ENCODE results near the gene PEX5L.

Gene PEX5L

DNA sequence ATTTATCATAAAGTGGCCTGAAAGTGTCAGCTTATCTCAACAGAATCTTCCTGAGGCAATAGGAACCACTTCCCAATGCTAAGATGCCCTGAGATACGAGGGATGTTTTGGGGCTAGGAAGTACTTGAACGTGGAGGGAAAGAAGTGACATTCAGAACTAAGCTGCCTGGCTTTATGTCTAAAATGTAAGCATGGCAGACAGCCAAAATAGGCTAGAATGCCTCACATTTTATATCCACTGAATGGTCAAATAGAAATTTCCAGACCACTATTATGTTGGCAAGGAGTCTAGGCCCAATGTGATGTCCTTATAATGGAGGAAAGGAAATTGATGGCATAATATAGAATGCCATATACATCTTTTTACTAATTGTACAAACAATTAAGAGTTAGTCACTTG is 154.9 kb downstream of the PEX5L start:
- DNase-seq, result no peak
- TF ChIP-seq POLR2A (IDR thresholded peaks at IDR 0.05; ENCODE audit: low read length), result no peak
- no peak for TF ChIP-seq GATA1 (IDR thresholded peaks at IDR 0.05; ENCODE audit: low read depth, low read length)

DNA sequence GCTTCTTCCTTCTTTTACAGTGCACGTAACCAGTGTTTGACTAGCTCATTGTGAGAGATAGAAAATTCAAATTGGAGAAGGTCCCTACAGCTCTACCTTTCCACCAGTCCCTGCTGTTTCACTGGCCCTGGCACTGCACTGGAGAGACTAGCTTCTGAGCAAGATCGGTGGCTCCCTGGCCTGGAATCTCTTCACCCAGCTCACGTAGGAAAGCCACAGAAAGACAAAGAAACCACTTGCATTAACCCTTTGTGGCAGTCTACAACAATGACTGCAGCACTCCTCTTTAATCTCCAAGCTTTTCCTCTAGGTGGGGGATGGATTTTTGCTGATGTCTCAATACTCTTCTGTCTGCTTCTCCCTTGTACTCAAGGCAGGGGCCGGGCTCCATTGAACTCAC is 155.9 kb downstream of the PEX5L start:
- TF ChIP-seq POLR2A (IDR thresholded peaks at IDR 0.05; ENCODE audit: low read length), result no peak
- no peak for TF ChIP-seq GATA1 (IDR thresholded peaks at IDR 0.05; ENCODE audit: low read depth, low read length)
- no peak for DNase-seq

DNA sequence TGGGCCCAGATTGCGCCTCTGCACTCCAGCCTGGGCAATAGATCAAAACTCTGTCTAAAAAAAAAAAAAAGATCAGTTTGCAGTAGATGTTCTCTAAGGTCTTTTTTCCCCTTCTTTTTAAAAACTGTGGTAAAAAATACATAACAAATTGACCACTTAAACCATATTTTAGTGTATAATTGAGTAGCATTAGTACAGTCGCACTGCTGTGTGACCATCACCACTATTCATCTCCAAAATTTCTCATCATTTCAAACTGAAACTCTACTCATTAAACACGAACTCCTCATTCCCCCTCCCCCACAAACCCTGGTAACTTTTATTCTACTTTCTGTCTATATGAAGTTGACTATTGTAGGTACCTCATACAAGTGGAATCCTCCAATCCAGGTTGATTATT is 160.3 kb downstream of the PEX5L start:
- DNase-seq, result no peak
- TF ChIP-seq GATA1 (IDR thresholded peaks at IDR 0.05; ENCODE audit: low read depth, low read length), result no peak

DNA sequence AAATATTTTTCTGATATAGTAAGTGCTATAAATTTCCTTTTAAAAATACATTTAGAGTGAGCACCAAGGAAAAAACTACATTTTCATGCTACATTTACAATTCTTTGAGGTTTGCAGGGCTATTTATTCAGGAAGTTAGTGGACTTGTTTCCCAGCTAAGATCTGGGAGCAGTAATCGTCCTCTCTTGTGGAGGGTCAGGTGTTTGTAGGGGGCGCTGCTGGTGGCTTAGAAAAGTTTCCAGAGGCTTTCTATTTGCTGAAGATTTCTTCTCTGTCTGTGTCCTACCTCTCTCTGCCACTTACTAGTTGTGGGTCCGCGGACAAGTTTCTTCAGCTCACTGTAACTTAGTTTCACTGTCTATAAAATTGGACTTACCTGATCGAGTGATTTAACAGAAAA is 163.9 kb downstream of the PEX5L start:
- no peak for TF ChIP-seq POLR2A (IDR thresholded peaks at IDR 0.05; ENCODE audit: low read length)
- TF ChIP-seq GATA1 (IDR thresholded peaks at IDR 0.05; ENCODE audit: low read depth, low read length), result no peak
- DNase-seq, result no peak

- no peak for DNase-seq
Measured at GRCh38 chr3:179871782-179872181, 165.0 kb downstream of the PEX5L start.

GRCh38 chr3:179868715-179869114 is 168.0 kb downstream of the PEX5L start:
- TF ChIP-seq GATA1 (IDR thresholded peaks at IDR 0.05; ENCODE audit: low read depth, low read length), result no peak
- no peak for TF ChIP-seq POLR2A (IDR thresholded peaks at IDR 0.05; ENCODE audit: low read length)
- no peak for DNase-seq

More at GRCh38 chr3:179871782-179872181, 165.0 kb downstream of the PEX5L start:
- TF ChIP-seq POLR2A (IDR thresholded peaks at IDR 0.05; ENCODE audit: low read length) (no peak), GATA1 (IDR thresholded peaks at IDR 0.05; ENCODE audit: low read depth, low read length) (no peak)

- TF ChIP-seq GATA1 (IDR thresholded peaks at IDR 0.05; ENCODE audit: low read depth, low read length) (no peak), POLR2A (IDR thresholded peaks at IDR 0.05; ENCODE audit: low read length) (no peak)
- no peak for DNase-seq
Measured at GRCh38 chr3:179867961-179868360, 168.8 kb downstream of the PEX5L start.

GRCh38 chr3:179865861-179866505 is 170.8 kb downstream of the PEX5L start:
- no peak for DNase-seq
- TF ChIP-seq GATA1 (IDR thresholded peaks at IDR 0.05; ENCODE audit: low read depth, low read length) (no peak), POLR2A (IDR thresholded peaks at IDR 0.05; ENCODE audit: low read length) (no peak)

DNA sequence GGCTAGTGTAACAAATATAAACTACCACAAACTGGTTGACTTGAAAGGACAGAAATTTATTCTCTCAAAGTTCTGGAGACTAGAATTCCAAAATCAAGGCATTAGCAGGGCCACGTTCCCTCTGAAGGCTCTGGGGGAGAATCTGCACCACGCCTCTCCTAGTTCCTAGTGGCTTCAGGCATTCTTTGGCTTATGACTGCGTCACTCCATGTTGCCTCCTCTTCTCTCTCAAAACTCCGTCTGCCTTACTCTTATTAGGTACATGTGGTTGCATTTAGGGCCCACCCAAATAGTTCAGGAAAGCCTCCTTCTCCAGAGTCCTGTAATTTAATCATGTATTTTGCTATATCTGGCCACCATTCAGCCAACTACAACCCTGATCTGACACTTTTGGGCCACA is 174.8 kb downstream of the PEX5L start:
- TF ChIP-seq POLR2A (IDR thresholded peaks at IDR 0.05; ENCODE audit: low read length) (no peak), GATA1 (IDR thresholded peaks at IDR 0.05; ENCODE audit: low read depth, low read length) (no peak)
- no peak for DNase-seq

GRCh38 chr3:179861292-179861691 is 175.4 kb downstream of the PEX5L start:
- no peak for DNase-seq
- TF ChIP-seq GATA1 (IDR thresholded peaks at IDR 0.05; ENCODE audit: low read depth, low read length), result no peak
- no peak for TF ChIP-seq POLR2A (IDR thresholded peaks at IDR 0.05; ENCODE audit: low read length)

DNA sequence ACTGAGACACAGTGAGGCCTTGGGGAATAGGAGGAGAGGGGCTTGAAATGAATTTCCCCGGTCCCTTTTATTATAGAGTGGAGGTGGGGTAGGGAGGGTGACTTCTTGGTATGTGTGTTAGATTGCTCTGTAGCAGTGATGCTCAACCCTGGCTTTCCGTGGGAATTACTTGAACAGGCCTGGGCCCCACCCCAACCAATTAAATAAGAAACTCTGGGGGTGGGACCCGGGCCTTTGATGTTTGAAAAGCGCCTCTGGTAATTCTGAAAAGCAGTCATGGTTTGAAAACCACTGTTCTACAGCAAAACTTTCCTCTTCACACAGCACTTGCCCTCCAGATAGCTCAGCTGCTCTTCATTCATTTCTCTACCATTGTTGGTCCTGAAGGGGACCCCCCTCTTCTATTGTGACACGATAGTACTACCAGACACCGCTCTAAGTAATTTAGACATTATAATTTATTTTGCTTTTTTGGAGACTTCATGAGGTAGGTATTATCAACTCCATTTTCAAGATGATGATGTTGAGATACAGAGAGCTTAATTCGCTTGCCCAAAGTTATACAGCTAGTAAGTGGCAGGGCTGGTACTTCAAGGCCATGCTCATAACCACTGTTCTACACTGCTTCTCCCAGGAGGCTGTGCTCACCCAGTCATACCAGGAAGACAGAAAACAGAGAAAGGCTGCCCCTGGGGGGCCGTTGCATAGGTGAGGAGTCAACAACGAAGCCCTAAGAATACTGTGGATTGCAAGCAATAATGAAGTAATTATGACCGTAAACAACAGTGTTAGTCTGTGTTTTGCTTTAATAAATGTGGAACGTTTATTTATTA is 176.2 kb downstream of the PEX5L start:
- no peak for TF ChIP-seq GATA1 (IDR thresholded peaks at IDR 0.05; ENCODE audit: low read depth, low read length)
- DNase-seq, result no peak

DNA sequence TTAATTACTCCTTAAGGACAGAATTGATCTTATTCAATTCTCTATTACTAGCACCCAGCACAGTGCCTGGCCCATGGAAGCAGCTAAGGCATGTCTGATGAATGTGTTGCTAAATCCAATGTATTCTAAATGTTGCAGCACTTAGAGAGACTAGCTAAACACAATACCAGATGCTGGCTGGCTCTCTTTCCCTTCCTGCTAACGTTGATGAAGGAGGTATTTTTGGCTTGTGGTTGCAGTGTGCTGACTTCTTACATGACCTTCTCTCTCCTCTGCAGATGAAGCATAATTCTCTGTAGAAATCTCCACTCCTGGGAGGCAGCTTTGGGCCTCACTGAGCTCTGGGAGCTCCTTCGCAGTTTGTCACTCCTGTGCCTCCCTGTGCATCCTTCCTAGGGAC is 183.6 kb downstream of the PEX5L start:
- no peak for TF ChIP-seq POLR2A (IDR thresholded peaks at IDR 0.05; ENCODE audit: low read length)
- no peak for DNase-seq

DNA sequence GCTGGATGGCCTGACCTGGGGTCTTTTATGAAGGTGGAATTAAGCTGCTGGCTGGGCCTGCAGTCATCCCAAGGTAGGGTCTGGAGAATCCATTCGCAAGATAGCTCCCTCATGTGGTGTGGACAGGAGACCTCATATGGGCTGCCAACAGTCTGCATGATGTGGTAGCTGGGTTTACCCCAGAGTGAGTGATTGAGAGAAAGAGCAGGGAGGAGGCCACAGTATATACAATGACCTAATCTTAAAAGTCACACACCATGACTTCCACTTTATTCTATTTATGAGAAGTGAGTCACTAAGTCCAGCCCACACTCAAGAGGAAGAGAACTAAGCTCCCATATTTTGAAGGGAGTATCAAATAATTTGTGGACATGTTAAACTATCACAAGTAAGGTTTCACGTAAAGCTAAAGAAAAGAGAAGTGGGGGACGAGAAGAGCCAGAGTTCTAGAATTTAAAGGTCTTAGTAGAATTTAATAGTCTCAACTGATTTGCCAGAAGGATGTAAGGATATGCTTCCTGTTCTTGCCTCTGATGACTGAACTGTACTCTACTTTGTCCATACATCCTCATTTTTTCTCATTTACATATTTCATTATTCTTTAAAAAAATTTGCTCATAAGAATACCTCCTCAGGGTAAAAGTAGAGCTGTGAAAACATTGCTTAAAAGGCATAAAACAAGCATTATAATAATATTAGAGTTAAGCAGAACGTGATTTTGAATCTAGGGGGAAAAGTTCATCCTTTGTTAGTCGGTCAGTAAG is 184.4 kb downstream of the PEX5L start:
- no peak for DNase-seq
- no peak for TF ChIP-seq GATA1 (IDR thresholded peaks at IDR 0.05; ENCODE audit: low read depth, low read length)
- TF ChIP-seq POLR2A (IDR thresholded peaks at IDR 0.05; ENCODE audit: low read length), result no peak

DNA sequence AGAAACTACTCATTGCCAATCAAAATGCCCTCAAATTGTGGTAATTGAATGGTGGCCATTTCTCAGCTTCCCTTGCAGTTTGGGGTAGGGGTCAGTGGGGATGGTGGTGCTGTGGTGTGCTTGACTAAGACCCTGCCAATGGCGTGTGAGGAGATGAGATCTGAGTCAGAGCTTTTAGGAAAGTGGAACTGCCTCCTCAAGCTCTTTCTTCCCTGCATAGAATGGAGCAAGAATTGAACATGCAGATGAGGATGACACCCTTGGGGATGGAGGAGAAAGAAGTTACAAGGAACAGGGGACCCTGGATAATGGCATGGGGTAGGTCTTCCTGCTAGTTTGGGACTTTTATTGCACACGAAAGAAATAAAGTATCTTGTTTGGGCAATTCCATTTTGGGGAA is 188.0 kb downstream of the PEX5L start:
- no peak for DNase-seq
- TF ChIP-seq GATA1 (IDR thresholded peaks at IDR 0.05; ENCODE audit: low read depth, low read length) (no peak), POLR2A (IDR thresholded peaks at IDR 0.05; ENCODE audit: low read length) (no peak)
